HG03103 (cell line): ENCODE measurements around the gene SERINC4.

ENCODE experiments used
- ATAC-seq: cut with Tn5 transposase; IDR thresholded peaks from one replicate; pipeline ENCODE4 v1.9.1; 2021; ENCODE audit warnings: low read depth; ENCODE audit not compliant: unreplicated experiment

Gene SERINC4

DNA sequence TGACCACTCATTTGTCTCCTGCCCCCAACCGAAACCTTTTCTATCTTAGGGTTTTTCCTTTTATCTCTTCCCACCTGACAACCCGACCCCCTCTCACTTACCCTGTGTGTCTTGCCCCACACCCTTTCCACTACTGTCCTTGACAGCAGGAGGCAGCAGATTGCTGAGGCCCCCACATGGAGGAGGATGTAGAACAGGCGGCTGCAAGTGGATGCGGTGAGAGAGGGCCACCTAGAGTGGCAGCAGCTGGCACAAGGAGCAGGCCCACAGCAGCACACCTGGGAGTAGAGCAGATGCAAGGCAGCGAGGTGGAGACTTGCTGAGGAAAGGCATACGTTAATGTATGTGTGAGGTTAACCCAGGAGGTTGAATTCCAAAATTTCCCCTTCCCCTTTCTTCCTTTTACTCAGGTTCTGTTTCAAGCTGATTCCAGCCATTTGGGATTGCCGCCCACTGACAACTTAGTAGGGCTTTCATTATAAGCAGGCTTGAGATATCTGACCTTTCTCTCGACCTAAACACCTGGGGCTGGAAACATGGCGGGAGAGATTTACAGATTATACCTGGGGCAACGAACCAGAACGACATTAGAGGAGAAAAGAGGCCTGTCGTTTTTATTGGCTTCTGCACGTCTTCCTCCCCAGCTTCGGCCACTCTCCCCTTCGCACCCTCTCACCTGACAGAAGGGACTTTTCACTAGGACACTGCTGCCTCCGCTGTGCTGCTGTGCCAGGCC, 643 bp downstream of the SERINC4 start:
- ATAC-seq: no peak

DNA sequence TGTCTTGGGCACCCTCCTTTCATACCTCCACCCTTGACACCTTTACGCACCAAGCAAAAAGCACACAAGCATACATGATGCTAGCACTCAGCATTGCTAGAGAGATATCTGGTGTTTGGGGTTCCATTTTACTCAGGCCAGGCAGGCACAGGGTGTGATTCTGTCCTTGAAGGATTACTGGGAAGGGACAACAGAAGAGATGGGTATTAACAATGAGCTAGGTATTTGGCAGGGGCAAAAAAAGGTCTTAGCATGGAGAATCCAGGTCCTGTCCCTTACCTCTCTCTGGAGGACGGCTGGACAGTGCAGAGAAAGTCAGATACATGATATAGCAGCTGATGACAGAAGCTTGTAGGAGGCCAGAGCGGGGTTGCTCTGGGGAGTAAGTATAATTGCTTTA, 3.5 kb downstream of the SERINC4 start:
- no peak for ATAC-seq

DNA sequence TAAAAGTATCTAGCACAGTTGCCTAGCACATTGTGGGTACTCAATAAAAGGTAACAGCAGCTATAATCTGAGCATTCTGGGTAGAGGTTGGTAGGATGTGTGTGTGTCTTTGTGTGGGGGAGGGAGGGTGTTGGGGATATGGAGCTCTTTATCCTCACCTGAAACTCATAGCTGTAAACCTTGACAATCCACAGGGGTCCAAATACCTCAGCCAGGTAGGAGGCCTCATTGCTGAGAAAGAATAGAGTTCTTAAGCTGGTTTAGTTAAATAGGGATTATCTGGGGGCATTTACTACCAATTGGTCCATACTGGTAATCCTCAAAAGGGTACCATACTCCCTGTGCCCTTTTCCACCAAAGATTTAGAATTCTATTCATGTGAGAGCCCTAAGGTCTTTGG, 4.0 kb downstream of the SERINC4 start:
- no peak for ATAC-seq

DNA sequence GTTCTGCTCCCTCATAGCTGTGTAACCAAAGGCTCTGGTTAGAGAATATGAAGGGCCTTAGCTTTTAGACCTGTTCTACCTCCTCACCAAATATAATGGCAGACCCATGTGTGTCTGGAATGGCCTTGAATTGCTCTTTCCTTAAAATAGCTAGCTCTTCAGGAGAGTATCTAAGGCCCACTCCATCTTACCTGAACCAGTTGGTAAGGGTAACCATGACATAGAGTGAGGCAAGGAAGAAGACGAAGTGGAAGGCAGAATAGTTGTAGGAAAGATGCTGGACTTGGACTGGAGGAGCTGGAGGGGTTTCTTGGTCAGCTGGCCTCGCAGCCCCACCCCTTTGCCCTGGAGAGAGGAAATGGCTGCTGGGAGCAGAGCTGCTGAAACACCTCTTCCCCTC, 4.8 kb downstream of the SERINC4 start:
- no peak for ATAC-seq

DNA sequence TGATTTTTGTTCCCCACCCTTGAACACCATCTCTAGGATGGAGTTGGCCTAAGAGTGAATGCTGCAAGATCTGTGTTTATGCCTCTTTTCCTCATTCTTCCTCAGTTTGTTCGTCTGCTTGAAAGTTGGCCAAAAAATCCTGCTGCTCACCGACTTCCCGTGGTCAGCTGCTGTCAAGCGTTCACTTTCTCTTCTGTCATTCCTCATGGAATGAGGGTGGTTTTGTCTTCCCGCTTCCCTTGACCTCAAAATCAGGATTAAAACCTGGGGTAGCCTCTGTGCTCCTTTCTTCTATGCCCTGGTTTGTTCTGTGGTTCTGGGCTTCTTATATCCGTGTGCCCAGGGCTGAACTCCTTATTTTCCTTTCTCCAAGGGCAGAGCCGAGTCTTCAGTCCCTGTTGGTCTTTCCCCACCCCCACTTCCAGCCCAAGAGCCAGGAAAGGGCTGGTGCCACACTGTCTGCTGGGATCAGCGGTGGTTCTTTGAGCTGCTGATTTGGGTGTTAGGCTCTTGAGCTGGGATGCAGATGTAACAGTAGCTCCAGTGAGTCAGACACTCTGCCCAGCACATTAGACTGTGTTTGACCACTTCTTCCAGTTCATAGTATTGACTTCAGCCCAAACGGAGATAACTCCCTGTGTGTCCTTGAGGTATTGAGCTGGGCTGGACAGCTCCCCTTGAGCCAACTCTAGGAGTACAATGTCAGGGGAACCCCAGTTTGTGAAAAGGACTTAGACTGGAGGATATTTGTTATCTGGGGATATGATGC, 5.6 kb downstream of the SERINC4 start:
- no peak for ATAC-seq

DNA sequence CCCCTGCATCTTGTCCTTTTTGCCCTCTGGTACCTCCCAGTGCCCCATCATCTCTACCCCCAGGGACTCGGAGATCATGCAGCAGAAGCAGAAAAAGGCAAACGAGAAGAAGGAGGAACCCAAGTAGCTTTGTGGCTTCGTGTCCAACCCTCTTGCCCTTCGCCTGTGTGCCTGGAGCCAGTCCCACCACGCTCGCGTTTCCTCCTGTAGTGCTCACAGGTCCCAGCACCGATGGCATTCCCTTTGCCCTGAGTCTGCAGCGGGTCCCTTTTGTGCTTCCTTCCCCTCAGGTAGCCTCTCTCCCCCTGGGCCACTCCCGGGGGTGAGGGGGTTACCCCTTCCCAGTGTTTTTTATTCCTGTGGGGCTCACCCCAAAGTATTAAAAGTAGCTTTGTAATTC, 6.4 kb downstream of the SERINC4 start:
- ATAC-seq: no peak

DNA sequence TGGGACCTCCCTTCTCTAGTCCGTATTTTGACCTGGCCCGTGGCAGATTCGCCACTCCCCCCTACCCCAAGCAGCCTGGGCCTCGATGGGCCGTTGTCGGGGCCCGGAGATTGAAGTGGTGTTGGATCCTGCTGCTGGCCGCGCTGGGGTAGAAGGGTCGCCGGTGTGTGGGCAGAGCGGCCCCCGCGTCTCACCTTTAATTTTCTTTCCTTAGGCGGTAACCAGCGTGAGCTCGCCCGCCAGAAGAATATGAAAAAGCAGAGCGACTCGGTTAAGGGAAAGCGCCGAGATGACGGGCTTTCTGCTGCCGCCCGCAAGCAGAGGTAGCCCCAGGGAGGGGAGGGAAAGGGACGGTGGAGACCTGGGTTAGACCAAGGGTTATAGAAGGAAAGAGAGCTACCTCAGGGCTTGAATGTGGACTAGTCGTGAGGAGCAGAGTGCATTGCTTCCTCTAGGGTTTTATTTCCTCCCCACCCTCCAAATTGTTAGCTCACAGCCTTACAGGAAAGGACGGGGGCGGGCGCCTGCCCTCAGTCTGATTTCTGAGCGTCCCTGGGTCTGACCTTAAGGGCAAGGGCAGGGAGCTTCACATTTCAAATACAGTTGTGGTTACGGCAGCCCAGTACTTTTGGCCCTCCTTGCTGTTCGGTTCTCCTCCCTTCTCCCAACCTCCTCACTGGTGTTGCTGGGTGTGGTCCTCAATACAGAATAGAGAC, 7.1 kb downstream of the SERINC4 start:
- ATAC-seq: no peak

DNA sequence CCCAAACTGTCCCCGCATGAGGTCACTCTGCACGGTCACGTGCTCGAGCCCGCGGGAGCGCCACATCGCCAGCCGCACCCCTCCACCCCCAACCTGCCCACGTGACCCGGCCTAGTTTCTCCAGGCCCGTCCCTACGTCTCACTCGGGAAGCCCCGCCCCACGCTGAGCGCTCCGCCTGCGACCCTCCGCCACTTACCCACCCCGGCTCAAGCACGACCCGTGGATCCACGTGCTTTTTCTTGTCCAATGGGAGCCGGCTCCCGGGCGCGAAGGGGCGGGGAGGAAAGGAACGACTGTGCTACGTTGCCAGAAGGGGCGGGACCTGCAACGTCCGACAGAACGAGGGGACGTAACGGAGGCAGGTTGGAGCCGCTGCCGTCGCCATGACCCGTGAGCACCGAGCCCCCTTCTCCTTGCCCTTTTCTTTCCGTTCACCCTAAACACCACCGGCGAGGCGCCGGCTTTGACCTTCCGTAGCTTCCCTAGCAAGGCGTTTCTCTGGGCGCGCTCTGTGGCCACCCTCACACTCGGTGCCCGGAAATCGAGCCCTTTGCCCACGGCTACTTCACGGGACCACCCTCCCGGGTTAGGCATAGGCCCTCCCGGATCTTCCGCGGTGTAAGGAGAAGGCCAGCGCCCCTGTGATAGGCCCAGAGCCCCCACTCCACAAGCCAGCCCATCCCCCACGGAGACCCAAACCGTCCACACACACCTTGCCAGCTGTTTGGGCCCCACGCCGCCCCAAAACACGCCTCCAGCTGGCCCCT, 7.8 kb downstream of the SERINC4 start, which contains the start of gene SERF2:
Gene SERF2 (plus strand): TSS at position 328 of the 768 bp plus-strand sequence. CDS start 57 bp downstream, at position 385.
- ATAC-seq: peak; percentile 91

DNA sequence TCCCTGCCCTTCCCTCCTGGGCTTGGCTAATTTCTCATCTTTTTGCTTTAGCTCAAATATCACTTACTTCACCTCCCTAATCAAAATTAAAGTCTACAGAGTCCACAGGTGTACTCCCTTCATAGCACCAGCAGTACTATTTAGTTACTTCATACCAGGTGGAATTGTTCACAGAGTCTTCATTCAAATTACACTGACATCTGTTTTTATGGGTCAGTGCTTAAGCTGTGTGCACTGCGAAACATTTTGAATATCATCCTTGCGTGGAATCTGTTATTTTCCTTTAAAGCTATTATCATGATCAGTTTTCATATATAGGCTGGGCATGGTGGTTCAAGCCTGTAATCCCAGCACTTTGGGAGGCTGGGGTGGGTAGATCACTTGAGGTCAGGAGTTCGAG, 10.6 kb downstream of the SERINC4 start:
- no peak for ATAC-seq

DNA sequence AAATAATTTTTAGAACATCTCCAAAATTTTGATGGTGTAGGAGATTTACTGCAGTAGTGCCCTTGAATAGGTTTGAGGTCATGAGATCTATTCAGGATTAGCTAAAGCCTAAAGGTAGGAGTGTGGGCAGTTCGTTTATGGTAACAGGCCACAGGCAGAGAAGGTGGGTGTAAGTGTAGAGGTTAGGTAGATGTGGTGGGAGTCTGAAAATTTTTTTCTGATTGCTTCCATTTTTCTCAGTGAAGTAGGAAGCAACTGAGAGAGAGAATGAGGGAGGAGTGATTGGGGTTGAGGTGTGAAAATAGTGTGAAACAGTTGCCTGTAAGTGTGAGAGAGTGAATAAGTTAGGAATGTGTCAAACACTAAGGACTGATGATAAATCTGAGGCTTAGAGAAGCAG, 21.0 kb downstream of the SERINC4 start:
- no peak for ATAC-seq

DNA sequence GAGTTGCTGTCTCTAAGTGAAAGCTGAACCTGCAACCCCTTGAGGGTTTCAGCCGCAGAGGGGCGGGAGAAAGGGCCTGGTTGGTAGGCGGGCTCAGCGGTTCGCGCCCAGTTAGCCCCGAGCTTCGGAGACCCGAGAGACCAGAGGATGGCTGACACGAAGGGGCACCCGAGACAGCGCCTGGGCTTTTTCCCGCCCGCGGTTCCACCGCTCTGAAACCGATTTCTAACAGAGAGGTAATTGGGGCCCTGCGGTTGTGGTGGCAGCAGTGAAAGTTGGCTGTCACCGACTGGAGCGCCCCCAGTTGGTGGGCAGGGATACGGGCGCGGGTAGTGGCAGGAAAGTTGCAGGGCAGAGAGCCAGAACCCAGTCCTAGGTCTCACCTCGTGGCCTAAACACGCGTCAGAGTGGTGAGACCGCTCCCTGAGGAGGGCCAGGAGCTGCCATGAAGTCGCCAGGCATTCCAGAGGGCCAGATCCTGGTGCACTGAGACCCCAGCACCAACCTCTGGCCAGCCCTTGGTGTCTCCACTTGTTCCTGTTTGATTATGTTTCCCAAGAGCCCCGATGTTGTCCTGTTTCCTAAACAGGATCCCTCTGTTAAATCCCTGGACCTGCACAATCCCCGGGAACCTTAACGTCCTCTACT, 22.6 kb downstream of the SERINC4 start:
- ATAC-seq: no peak

DNA sequence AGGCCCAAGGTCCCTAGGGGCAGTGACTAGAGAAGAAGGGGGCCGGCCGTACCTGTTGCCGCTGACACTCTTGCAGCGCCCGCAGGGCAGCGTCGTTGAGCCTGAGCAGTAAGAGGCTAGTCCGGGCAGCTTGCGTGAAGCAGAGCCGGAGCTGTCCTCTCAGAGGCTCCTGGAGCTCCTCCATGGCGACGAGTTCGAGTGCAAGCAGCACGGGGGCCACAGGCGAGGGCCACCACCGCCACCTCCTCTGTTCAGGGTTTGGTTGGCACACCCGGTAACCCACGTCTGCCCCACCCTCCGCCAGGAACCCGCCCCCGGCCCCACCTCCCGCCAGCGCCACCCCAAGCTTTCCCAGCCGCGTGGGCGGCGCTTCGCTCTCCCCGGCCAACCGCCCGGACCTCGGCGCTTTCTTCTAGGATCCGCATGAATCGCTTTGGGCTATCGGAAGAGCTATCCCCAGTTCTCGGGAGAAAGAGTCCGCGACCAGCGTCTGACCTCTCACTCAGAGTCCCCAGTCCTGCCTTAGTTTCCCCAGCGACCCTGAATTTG, 23.2 kb downstream of the SERINC4 start, which contains the start of gene ELL3:
Gene ELL3 (minus strand): TSS at position 249 of the 549 bp plus-strand sequence. CDS start 65 bp downstream, at position 184.
- no peak for ATAC-seq

DNA sequence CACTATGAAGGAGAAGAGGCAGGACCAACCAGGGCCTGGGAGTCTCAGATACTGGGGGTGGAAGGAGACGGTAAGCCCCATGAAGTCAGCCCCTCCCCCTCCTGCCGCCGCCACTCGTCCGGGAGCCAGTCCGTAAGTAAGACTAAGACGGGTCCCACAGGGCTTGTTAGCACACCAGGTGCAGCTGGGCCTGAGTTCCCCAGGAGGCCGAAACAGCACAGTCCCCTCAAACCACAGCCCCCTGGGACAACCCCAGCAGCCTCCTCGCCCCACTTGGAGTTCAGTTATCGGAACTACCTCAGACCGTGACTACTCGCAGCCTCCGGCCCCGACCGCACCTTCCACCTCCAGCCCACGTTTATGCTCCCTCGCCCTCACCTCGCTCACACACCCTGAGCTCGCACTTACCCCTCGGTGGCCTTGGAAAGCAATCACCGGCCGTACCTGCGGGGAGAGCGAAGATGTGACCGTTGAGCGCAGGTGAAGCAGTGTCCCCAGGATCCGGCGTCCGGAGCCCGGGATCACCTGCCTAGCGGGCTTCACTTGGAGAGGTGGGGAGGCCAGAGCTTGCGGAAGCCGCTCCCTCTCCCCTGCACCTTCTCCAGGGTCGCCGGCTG, 23.8 kb downstream of the SERINC4 start:
- ATAC-seq: no peak

DNA sequence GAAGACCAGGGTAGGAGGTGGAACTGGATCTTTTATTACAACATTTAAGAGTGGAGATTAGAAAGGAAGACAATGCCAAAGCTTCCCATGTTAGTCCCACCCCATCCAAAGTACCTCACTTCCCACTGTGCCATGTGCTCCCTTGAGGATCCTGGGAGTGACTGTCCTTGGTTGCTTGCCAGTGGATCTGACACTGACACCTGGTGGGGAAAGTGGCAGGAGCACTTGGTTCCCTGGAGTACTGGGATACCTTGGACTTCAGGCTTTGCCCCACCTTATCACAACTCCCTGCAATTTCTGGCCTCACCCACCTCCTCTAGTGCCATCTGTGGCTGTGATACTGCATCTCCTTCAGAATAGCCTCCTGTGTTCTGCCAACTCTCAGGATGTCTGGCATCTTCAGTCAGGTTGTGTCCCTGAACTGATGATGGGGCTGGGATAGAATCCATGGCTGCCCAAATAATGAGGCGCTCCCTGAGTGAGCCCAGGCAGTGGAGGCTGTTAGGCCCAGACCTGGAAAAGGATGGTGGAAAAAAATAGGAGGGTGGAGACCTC, 24.5 kb downstream of the SERINC4 start:
- no peak for ATAC-seq

DNA sequence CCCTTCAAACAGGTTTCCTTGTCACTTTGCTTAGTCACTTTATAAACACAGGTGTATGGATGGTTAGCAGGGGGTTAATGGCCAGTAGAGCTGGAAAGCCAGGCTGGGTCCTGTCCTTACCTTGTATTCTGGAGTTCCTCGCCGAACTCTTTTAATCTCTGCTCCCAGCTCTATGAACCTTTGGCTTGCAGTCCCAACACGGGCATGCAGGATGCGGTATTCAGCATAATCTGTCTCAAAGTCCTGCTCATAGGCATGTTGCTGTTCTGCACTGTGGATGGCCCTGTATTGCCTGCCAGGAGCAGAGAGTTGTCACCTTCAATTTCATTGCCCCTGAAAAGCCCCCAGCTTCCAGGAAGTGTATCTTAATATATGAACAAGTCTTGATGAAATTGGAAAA, 26.0 kb downstream of the SERINC4 start:
- ATAC-seq: no peak

DNA sequence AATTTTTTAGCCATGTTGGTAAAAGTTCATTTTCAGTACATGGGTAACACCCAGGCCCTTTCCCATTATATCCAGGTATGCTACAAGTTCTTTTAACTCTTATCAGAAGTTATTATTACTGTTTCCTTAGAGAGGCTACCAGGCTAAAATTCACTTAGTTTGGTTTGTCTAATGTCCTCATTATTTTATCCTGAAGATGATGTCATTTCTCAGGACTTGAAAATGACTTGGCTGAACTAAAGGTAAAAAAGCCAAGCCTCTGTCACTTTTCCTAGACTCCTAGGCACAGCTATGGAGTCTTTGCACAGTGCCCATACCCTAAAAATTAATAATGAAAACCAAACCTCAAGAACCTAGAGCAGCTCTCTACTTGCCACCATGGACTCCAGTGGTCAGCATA, 27.4 kb downstream of the SERINC4 start:
- ATAC-seq: no peak

DNA sequence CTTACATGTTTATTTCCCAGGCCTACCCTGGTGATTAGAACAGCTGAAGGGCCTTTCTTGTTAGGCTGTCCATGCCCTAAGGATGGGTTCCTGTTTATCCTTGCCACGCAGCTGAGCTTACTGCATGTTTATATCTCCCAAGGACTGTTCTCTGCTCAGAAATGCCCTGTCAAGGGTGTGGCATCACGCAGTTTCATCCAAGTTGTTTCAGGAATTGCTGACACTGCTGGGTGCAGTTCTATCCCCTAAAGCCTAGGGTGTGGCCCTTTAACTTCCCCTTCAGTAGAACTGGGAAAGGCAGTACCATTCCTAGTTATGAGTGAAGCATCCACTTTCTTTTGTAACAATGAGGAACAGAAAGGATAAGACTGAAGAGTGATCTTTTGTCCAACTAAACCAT, 28.2 kb downstream of the SERINC4 start:
- ATAC-seq: no peak

DNA sequence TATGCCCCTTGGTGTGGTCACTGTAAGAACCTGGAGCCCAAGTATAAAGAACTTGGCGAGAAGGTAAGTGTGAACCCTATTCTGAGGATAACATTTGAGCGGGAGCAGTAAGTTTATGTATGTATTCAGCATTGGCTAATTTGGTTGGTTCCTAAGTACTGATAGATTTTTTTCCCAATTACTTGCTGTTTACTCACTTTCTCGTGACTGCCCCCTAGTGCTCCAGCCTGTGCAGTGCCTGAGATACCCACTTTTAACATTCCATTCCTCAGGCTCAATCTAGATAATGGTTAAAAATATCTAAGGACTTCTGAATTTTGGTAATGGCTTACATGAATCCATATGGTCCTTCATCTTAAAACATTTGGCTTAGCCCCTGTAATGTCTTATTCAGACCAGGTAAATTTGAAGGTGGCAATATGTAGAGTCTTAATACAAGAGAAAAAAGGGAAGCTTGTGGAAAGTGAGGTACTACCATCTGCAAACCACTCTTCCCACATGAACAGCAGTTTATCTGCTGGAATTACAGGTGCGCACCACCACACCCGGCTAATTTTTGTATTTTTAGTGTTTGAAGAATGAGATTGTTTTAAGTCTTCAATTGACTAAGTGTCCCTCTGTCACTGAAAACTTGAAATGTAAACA, 30.3 kb downstream of the SERINC4 start:
- ATAC-seq: no peak
